HG02588 (cell line): ENCODE data around the gene AUH.
"Not testable (repeated sequence)": the region's sequence is repeated elsewhere in the genome, so short reads cannot be mapped to it uniquely, and the experiment has no call there.

Experiments
- ATAC-seq: cut with Tn5 transposase; IDR thresholded peaks from one replicate; pipeline ENCODE4 v1.9.1; 2021; ENCODE audit warnings: mild to moderate bottlenecking, moderate library complexity; ENCODE audit not compliant: unreplicated experiment

AUH gene

GRCh38 chr9:91214086-91214485 is 147.6 kb downstream of the AUH start:
- no peak for ATAC-seq

DNA sequence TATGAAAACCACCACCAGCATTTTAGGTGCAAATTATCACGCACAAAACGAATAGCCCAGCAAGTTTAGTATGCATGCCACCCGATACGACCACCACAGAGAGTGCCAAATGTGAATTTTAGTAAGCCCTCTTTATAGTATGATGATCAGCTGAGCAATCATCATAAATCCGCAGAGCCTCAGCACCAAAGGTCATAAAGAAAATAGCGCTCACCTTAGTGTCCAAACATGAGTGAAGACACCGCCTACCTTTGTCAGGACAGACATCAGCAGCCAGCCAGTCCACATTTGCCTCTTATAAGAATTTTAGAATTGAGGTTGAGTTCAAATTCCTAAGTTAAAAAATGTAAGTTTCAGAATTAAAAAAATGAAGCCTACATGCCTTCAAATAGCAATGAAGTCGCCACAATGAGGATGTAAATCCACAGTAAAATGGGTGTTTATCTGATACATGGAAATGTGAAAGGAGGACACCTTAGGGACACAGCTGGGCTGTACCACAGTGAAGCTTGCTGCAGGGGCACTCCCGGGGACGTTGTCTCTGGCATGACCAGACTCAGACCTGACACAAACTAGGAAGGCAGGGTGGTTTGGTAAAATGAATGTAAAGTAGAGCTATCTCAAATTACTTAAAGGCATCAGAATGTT is 149.0 kb downstream of the AUH start:
- ATAC-seq, result no peak

GRCh38 chr9:91211919-91212318 is 149.8 kb downstream of the AUH start:
- no peak for ATAC-seq

DNA sequence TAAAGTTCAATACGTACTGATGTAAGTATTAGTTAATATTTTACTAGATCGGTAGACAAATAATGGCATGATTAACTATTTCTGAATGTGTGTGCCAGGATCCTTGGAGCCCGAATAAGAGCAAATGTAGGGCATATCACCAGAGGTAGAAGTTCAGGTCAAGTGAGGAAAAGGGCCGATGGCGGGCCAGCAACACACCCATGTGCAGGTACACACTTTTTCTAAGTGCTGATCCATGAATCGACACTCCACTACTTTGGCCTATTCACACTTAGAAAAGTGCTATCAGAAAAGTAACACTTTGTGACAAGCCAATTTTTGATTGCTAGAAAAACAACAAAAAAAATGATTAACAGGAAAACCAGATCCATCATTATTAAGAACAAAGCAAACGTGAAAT is 150.3 kb downstream of the AUH start:
- no peak for ATAC-seq

DNA sequence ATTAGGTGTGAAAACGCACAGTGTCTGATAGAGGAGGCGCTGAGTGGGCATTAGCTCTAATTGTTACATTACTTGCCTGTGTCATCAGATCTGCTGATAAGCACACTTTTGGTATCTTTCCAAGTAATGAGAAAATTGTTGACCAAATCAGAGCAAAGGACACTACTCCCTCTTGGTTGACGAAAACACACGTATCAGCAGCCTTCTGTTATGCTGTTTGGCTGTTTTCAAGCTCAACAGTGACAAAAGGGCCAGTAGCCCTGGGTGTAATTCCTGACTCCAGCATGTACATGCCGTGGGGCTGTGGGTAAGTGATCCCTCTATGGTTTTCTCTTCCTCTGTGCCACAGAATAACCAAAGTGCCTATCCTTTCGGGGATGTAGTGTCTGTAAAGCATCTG is 151.4 kb downstream of the AUH start:
- no peak for ATAC-seq

DNA sequence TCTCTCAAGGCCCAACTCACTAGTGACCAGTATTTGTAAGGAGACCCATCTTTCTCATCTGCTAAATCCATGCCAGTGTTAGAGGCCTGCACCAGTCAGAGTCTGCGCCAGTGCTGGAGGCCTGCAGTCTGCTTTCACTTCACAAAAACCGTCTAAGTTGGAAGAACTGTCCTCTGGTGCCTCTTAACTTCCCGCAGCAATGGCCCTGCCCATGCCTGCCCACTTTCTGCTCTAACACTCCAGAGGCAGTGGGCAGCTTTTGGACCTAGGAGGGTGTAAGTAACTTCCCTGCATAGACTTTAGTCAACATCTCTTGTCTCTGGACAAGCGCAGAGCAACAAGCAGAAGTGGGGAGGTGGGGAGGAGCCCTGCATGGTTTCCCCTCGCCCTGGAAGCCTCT is 152.9 kb downstream of the AUH start:
- no peak for ATAC-seq

GRCh38 chr9:91208419-91208745 is 153.3 kb downstream of the AUH start:
- ATAC-seq, result peak; percentile 19

DNA sequence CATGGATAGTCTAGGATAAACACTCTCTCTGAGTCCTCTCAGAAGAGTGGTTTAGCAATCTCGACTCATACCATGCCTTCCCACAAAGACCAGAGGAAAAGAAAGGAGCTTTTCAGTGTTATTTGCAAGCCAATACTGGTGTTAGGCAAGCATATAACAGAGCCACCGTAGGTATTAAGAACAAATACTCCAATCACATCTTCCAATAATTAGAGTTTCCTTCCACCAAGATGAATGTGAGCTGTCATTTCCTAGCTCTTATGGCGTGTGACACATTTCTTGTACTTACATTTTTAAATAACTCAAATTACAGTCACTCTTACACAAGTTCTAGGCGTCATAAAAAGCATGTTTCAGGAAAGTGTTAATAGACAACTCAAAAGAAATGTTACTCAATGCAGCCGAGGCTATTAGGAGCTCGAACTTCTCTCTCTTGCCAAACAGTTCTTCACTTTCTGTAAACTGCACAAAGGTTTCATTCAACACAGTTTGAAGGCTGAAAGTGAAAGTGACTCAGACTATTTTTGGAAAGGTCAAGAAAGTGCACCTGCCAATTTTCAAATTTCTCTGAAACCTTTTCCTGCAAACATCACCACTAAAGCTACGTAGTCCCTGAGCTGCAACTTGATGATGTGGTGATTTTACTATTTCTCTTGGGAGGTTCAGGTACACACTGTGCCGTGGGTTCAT is 153.8 kb downstream of the AUH start:
- peak; percentile 76 for ATAC-seq

- ATAC-seq, result no peak
Observed at GRCh38 chr9:91207397-91207728, 154.4 kb downstream of the AUH start.

- ATAC-seq, result no peak
Observed at GRCh38 chr9:91206806-91207205, 154.9 kb downstream of the AUH start.

DNA sequence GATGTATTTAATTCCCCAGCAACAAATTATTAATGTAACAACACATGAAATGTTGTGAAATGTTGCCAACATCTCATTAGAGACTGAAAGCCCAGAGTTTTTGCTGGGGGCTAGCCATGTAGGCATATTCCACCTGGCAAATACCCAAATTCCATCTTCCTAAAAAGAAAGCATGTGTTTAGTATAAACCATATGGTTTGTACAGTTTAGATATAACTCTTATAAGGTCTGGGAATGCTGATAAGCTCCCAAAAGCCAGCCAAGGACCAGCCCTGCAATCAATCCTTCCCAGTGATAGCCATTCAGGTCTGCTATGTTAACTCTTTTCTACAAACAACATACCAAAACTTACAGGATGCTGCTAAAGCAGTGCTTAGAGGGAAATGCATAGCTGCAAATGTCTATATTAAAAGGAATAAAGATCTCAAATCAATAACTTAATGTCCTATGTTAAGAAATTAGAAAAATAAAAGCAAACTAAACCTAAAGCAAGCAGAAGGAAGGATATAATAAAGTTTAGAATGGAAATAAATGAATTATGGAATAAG is 158.9 kb downstream of the AUH start:
- no peak for ATAC-seq

- ATAC-seq, result no peak
Observed at GRCh38 chr9:91200692-91201336, 160.9 kb downstream of the AUH start.

DNA sequence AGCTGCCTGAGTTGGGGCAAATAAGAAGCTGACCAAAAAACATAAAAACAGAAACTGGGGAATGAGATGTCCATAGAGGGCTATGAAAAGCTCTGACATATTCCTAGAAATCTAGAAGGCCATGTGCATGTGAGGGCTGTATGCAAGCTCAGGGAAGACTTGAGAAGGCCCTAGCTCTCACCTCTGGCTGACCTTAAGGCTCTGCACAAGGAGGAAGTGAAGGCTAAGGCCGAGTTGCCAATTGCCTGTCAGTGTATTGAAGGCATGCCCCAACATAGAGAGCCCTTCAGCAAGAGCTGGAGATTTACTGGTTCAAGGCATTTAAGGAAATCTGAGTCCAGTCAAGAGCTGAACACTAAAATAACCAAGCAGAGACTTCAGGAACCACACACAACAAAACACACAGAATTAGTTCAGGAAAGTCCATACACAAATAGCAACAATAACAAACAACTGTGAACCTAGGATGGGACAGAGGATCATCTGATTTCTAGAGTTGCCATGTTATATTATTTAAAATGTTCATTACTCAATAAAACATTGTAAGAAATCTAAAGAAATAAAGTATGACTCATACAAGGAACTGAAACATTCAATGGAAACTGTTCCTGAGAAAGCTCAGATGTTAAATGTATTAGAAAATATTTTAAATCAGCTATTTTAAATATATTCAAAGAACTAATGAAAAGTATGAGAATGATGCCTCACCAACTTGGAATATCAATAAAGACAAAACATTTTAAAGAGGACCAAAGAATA is 161.8 kb downstream of the AUH start:
- no peak for ATAC-seq

DNA sequence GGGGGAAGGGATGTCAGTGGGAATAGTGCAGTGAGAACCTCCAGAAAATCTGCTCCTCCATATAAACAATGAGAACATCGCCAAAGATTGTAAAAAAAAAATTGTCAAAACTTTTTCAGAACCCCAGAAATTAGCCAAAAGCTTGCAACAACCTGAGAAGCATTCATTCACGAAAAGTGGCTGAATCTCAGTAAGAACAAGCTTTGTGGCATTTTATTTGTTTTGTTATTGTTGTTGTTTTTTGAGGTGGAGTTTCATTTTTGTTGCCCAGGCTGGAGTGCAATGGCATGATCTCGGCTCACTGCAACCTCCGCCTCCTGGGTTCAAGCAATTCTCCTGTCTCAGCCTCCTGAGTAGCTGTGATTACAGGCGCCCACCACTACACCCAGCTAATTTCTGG is 162.8 kb downstream of the AUH start:
- ATAC-seq, result not testable (repeated sequence)

DNA sequence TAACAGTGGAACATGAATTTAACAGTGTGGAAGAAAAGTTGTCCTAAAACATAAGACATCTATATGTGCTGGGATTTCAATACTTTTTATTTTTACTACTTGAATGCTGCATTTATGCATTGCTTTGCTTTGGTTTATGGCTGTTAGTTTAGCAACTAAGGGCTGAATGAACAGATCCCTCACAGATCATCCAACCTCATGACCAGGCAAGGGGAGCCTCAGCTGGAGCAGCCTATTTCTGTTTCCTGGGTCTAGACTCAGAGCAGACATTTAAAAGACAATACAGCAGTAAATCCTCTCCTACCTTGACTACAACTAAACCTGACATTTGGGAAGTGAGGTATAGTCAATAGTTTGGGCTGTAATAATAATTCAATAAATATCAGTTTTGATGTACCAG is 163.3 kb downstream of the AUH start:
- no peak for ATAC-seq

DNA sequence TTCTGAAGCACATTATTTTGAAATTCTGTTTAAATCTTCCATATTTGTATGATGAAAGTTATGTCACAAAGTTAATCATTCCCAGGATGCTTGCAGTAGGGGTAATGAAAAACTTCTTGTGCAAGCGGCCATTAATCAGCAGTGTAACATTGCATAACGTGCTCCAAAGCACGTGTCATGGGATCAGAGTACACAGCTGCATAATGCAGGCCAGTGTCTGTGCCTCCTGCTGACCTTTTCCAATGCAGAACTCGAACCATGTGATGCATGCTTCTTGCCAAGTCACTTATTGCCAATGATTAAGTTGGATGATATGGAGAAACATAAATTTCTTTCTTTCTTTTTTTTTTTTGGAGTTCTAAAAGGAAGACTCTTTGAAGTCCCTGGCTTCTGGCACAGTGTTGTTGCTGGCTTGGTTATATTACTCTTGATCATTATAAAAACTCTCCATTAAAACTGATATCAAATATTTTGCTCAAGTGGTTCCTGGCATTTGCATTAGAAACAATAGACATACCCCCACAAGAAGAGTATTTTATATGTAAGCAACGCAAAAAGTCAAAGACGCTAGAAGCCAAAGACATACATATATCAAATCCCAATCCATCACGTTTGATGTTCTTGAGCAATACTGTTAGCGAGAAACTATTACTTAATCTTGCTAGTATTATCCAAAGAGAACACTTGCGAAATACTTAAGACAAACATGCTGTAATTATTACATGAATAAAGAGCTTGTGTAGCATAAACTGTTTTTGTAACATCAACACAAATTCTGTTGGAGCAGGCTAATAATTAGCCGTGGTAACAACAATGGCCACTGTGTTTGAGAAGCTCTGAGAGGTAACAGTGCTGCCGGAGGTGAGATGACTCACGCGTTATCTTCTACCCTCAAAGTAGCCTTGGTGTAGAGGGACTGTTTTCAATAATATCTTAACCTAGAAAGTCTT is 164.2 kb downstream of the AUH start:
- ATAC-seq, result no peak

DNA sequence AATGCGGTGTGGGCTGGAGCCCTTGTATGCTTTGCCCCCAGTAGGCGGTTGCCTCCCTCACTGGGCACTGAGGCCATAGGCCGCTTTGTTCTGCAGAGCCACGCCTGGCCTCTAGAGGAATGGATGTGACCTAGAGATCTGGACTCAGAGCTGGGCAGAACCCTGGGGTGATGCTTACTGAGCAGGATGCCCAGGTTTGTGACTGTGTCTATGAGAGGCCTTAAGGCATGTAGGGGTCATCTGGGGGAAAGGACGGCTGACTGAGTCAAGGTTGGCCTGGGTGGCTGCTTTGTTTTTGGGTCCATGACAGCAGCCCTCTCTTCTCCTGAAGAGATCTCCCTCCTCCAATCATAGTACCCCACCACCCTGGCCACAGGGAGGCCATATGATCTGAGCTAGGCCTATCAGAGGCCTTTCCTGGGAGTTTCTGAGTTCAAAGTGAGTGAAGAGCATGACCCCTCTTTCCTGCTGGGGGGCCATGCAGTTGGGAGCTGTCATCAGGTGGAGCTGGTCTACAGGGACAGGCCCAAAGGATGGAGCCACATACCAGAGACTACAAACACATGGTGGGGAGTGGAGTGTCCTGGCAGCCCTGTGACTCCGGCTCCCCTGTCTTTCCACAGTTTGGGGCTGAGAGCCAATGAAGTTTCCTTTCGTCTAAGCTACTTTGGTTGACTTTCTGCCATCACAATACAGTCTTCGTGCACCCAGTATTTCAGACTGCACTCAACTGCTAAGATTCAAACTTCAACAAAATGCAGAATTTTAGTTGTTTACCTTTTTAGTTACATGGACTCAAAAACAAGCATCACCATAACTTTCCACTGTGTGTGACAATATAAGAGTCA is 165.4 kb downstream of the AUH start:
- ATAC-seq, result no peak

GRCh38 chr9:91195372-91196012 is 166.2 kb downstream of the AUH start:
- no peak for ATAC-seq
